Measurements from ENCODE around the gene GPC6. TPM values are rescaled to one million over a fixed set of nuclear protein-coding genes. Genes with fewer than 3 reads are reported as not detected.

The GPC6 gene
- polyA plus RNA-seq, 1 donor (not counting 4 experiments of a cell fraction or from before 2014, with no cell fraction given): 0.42 TPM

- dilution Hi-C loops (cut with MboI; ENCODE audit: extremely low pct_ligation_motif_present, low sequenced_read_pairs): no loop called here
- Histone ChIP-seq H3K4me3 (ENCODE audit: control insufficient read depth in 2 of 3, extremely low read depth in 1 of 3, insufficient read depth in 2 of 3, low read depth in 1 of 3, low read length in 3 of 3) (no peak overlapping the region), H4K20me1 (ENCODE audit: control insufficient read depth, extremely low read depth, insufficient read depth, low read length) (no peaks in the 10 kb centered on the region), H3K27ac (ENCODE audit: control insufficient read depth, insufficient read depth, low read length) (no peak overlapping the region), H3K79me2 (ENCODE audit: control insufficient read depth, insufficient read depth, low read length) (no peaks in the 10 kb centered on the region), H3K9me1 (ENCODE audit: control insufficient read depth, extremely low read depth, insufficient read depth, low read length) (no peaks in the 10 kb centered on the region), H3K9me3 (ENCODE audit: control insufficient read depth, low read depth, low read length) (no peaks in the 10 kb centered on the region), H2AFZ (ENCODE audit: control insufficient read depth, low read length) (no peak overlapping the region), H3K9ac (ENCODE audit: control insufficient read depth, extremely low read depth, insufficient read depth, low read length) (no peak overlapping the region), H3K4me2 (ENCODE audit: control insufficient read depth, extremely low read depth, insufficient read depth, low read depth, low read length) (no peak overlapping the region), H3K27me3 (ENCODE audit: control insufficient read depth, extremely low read depth, insufficient read depth, low read length) (no peaks in the 10 kb centered on the region), H3K36me3 (ENCODE audit: control insufficient read depth in 2 of 2, extremely low read depth in 1 of 2, insufficient read depth in 2 of 2, low read length in 2 of 2) (no peaks in the 10 kb centered on the region), H3K4me1 (ENCODE audit: control insufficient read depth, extremely low read depth, insufficient read depth, low read length) (no peaks in the 10 kb centered on the region)
- DNase-seq (ENCODE audit: low read depth, low spot score) (no peak), FAIRE-seq (no peak)
- TF ChIP-seq EZH2 (IDR thresholded peaks at IDR 0.05; ENCODE audit: low read length) (no peak), CTCF (optimal IDR thresholded peaks at IDR 0.05 in 1 of 3, IDR thresholded peaks at IDR 0.05 in 1 of 3, conservative IDR thresholded peaks at IDR 0.05 in 1 of 3; ENCODE audit: extremely low read depth in 1 of 3, insufficient read depth in 2 of 3, low read length in 3 of 3) (no peak)
Measured at GRCh38 chr13:94057618-94058186, 831.1 kb downstream of the GPC6 start.

GRCh38 chr13:94058821-94059360 is 832.3 kb downstream of the GPC6 start:
- Histone ChIP-seq H3K36me3 (ENCODE audit: control insufficient read depth in 2 of 2, extremely low read depth in 1 of 2, insufficient read depth in 2 of 2, low read length in 2 of 2) (no peaks in the 10 kb centered on the region), H3K4me2 (ENCODE audit: control insufficient read depth, extremely low read depth, insufficient read depth, low read depth, low read length) (no peak overlapping the region), H3K27ac (ENCODE audit: control insufficient read depth, insufficient read depth, low read length) (no peak overlapping the region), H3K79me2 (ENCODE audit: control insufficient read depth, insufficient read depth, low read length) (no peaks in the 10 kb centered on the region), H3K4me3 (ENCODE audit: control insufficient read depth in 2 of 3, extremely low read depth in 1 of 3, insufficient read depth in 2 of 3, low read depth in 1 of 3, low read length in 3 of 3) (no peak overlapping the region), H3K9ac (ENCODE audit: control insufficient read depth, extremely low read depth, insufficient read depth, low read length) (no peak overlapping the region), H3K27me3 (ENCODE audit: control insufficient read depth, extremely low read depth, insufficient read depth, low read length) (no peaks in the 10 kb centered on the region), H4K20me1 (ENCODE audit: control insufficient read depth, extremely low read depth, insufficient read depth, low read length) (no peaks in the 10 kb centered on the region), H3K4me1 (ENCODE audit: control insufficient read depth, extremely low read depth, insufficient read depth, low read length) (no peaks in the 10 kb centered on the region), H2AFZ (ENCODE audit: control insufficient read depth, low read length) (no peak overlapping the region), H3K9me1 (ENCODE audit: control insufficient read depth, extremely low read depth, insufficient read depth, low read length) (no peaks in the 10 kb centered on the region), H3K9me3 (ENCODE audit: control insufficient read depth, low read depth, low read length) (no peaks in the 10 kb centered on the region)
- no peak for DNase-seq (ENCODE audit: low read depth, low spot score)
- no peak for TF ChIP-seq CTCF (optimal IDR thresholded peaks at IDR 0.05 in 1 of 3, IDR thresholded peaks at IDR 0.05 in 1 of 3, conservative IDR thresholded peaks at IDR 0.05 in 1 of 3; ENCODE audit: extremely low read depth in 1 of 3, insufficient read depth in 2 of 3, low read length in 3 of 3)
- no peak for TF ChIP-seq EZH2 (IDR thresholded peaks at IDR 0.05; ENCODE audit: low read length)
- no peak for FAIRE-seq
- dilution Hi-C loops (cut with MboI; ENCODE audit: extremely low pct_ligation_motif_present, low sequenced_read_pairs): no loop called here

Data from keratinocyte (primary cell).